ENCODE results near the gene PDGFRB. TPM values are rescaled to one million over a fixed set of nuclear protein-coding genes. Genes with fewer than 3 reads are reported as not detected.

The PDGFRB gene
- total RNA-seq, 4 donors from 2014 or later, result 33.9 to 88.7 (median 41.7) TPM

DNA sequence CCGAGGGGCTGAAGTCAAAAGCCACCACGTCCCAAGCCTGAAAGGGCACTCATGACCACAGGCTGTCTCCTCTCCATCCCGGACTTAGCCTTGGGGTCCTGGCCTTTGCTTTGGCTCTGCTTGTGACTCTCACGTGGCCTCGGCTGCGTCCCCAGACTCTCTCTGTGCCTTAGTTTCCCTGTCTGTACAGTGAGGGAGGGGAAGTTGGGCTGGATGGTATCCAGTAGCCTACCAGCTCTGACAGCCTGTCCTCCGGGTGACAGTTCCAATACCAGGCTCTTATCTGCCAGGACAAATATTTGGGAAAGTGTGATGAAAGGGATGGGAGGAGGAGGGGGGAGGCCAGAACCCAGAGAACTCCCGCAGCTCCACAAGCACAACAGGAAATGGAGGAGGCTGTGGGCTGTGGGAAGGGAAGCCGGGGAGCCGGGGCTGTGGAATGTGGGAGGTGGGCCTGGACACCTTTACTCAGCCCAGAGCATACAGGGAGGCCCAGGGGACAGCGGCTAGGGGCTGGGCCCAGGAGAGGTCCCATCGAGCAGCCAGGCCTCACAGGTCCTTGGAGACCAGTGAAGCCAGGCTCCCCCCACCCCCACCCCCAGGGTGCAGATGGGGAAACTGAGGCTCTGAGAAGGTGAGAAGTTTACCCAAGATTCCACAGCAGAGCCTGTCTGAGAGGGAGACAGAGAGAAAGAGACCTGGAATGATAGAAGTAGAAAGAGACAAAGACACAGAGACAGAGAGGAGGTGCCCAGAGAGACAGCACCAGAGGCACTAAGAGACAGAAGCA is 18.3 kb downstream of the PDGFRB start:
- no peak overlapping the region for H3K4me3 ChIP-seq (ENCODE audit: low read depth, poor library complexity, severe bottlenecking)
- intact Hi-C loops (cut with DNase I; ENCODE audit: low total_unique reads), result no loop called here
- TF ChIP-seq POLR2A (IDR thresholded peaks at IDR 0.05), result no peak
- TF ChIP-seq, protein P1, sequence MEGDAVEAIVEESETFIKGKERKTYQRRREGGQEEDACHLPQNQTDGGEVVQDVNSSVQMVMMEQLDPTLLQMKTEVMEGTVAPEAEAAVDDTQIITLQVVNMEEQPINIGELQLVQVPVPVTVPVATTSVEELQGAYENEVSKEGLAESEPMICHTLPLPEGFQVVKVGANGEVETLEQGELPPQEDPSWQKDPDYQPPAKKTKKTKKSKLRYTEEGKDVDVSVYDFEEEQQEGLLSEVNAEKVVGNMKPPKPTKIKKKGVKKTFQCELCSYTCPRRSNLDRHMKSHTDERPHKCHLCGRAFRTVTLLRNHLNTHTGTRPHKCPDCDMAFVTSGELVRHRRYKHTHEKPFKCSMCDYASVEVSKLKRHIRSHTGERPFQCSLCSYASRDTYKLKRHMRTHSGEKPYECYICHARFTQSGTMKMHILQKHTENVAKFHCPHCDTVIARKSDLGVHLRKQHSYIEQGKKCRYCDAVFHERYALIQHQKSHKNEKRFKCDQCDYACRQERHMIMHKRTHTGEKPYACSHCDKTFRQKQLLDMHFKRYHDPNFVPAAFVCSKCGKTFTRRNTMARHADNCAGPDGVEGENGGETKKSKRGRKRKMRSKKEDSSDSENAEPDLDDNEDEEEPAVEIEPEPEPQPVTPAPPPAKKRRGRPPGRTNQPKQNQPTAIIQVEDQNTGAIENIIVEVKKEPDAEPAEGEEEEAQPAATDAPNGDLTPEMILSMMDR (IDR thresholded peaks at IDR 0.05), result no peak

DNA sequence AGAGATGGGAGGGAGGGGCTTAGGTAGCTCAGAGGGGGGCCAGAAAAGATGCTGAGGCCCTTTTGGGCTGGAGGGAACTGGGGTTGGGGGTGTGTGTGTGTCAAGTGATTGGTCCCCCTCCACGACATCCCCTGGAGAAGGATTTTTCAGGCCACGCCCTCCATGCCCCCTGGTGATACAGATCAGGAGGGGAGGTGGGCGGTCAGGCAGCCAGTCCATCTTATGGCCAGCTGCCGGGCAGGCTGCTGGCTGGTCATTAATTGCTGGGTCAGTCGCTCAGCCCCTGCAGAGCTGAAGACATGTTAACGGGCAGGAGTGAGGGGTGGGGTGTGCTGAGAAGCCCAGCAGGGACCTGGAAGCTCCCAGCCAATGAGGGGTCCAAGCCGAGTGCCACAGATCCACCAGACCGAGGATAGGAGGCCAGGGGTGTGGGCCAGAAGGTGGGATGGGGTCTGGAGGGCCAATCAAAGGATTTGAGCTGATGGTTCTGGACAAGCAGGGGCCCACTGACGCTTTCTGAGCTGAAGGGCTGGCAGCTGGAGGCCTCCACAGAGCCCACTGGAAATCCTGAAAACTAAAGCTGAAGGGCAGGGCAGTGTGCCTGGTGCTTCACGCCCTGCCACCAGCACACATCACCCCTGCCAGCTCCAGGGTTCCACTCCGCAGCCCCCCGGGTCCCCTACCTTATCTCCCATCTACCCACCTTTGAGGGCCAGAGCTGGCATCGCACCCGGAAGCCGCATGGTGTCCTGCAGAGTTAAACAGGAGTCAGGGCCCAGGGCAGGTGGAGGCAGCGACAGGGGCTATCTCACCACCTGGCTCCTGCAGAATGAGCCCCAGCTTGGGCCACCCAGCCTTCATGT is 19.1 kb downstream of the PDGFRB start:
- intact Hi-C loops (cut with DNase I; ENCODE audit: low total_unique reads), result no loop called here
- 73 to 78% methylated on average over 15 to 16 of the region's 16 CpGs for WGBS, 2 donors
- no peak for DNase-seq (ENCODE audit: low spot score in 2 of 2)
- TF ChIP-seq POLR2A (IDR thresholded peaks at IDR 0.05), result no peak
- TF ChIP-seq, protein P1 (IDR thresholded peaks at IDR 0.05), result no peak
- H3K4me3 ChIP-seq (ENCODE audit: low read depth, poor library complexity, severe bottlenecking), result no peak overlapping the region

More for the DNA sequence above, 18.3 kb downstream of the PDGFRB start:
- no peak for DNase-seq (ENCODE audit: low spot score in 2 of 2)
- 56 to 69% methylated on average over 12 of the region's 12 CpGs for WGBS, 2 donors

DNA sequence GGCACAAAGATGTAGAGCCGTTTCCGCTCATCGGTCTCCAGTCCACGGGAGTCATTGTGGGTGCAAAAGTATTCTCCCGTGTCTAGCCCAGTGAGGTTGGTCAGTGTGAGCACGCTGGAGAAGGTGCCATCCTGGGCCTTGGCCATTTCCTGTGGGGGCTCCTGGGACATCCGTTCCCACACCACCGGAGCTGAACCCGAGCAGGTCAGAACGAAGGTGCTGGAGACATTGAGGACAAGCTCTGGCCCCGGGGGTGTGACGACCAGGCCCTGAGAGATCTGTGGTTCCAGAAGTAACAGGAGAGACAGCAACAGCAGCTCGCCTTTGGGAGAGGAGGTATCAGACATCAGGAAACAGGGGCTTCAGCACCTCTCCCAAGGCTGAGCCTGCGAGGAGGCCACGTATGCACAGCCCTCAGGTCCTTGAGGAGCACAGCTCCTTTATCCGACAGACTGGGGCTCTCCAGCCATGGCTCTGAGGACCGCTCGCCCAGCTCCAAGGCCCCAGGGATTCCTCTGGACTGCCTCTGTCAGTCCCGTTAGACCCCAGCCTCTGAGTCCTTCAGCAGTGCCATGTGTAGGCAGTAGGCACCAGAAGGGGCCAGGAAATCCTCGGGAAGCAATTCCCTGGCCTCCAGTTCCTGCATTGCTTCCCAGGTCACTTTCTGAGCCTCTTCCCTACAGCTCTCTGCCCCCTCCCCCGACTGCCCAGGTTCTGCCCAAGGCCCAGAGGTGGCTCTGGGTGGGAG is 19.9 kb downstream of the PDGFRB start:
- H3K4me3 ChIP-seq (ENCODE audit: low read depth, poor library complexity, severe bottlenecking), result no peak overlapping the region
- WGBS, 2 donors, result 70 to 76% methylated on average over 18 to 20 of the region's 21 CpGs
- TF ChIP-seq, protein P1 (IDR thresholded peaks at IDR 0.05), result no peak
- intact Hi-C loops (cut with DNase I; ENCODE audit: low total_unique reads), result no loop called here
- DNase-seq (ENCODE audit: low spot score in 2 of 2), result no peak

DNA sequence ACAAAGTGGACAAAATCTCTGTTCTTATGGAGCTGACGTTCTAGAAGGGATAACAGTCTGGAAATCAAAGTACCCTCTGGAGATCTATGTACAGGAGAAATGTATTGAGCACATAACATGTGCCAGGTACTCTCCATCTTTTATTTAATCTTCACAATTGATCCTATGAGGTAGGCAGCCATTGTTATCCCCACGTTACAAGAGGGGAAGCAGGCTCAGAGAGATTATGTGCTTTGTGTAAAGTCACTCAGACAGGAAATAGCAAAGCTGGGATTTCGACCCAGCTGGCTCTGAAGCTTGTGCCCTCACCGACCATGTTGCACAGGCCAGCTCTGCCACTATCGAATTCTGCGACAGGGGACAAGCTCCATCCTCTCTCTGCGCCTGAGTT is 21.5 kb downstream of the PDGFRB start:
- TF ChIP-seq POLR2A (IDR thresholded peaks at IDR 0.05), result no peak
- TF ChIP-seq, protein P1 (IDR thresholded peaks at IDR 0.05), result no peak
- H3K4me3 ChIP-seq (ENCODE audit: low read depth, poor library complexity, severe bottlenecking), result no peak overlapping the region
- intact Hi-C loops (cut with DNase I; ENCODE audit: low total_unique reads), result no loop called here
- DNase-seq (ENCODE audit: low spot score in 2 of 2), result no peak
- WGBS, 2 donors, result 71 to 79% methylated on average over 7 of the region's 7 CpGs

DNA sequence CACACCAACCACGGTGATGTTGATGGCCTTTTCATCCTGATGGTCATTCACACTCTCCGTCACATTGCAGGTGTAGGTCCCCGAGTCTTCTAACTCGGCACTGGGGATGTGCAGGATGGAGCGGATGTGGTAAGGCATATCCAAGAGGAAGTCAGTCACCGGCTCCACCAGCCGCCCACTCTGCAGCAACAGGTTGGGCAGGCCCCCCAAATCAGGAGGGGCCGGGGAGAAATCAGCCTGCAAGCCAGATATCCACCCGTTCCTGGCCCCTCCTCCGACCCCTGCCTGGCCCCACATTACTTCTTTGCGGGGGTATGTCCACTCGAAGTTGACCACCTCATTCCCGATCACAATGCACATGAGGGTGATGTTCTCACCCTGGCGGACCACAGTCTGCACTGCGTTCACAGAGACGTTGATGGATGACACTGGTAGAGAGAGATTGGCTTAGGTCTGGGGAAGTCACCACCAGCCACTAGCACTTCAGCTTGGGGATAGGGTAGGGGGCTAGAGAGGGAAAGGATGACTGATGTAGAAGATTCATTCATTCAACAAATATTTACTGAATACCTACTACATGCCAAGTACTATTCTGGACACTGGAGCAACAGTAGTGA is 22.0 kb downstream of the PDGFRB start:
- intact Hi-C loops (cut with DNase I; ENCODE audit: low total_unique reads), result no loop called here
- no peak for DNase-seq (ENCODE audit: low spot score in 2 of 2)
- WGBS, 2 donors, result 79 to 84% methylated on average over 16 of the region's 16 CpGs
- TF ChIP-seq, protein P1 (IDR thresholded peaks at IDR 0.05), result no peak
- no peak for TF ChIP-seq POLR2A (IDR thresholded peaks at IDR 0.05)
- H3K4me3 ChIP-seq (ENCODE audit: low read depth, poor library complexity, severe bottlenecking), result no peak overlapping the region
